Esophagus (tissue), 2 donors: ENCODE data around the gene CYP27A1. TPM values are rescaled to one million over a fixed set of nuclear protein-coding genes. Genes with fewer than 3 reads are reported as not detected.

ENCODE experiments used
- H3K27ac ChIP-seq, 2 donors: one replicate each; pipeline ENCODE4 v1.5.1; 2013; ENCODE audit warnings: low read depth in 2 of 2, mild to moderate bottlenecking in 2 of 2, inconsistent platforms in 1 of 2, low read length in 1 of 2, moderate library complexity in 1 of 2
- H3K27me3 ChIP-seq, 2 donors: one replicate each; pipeline ENCODE4 v1.6.1; 2013; ENCODE audit warnings: low read length in 2 of 2, control low read depth in 1 of 2, mild to moderate bottlenecking in 1 of 2; ENCODE audit not compliant: insufficient read depth in 2 of 2, control insufficient read depth in 1 of 2
- H3K36me3 ChIP-seq, 2 donors: one replicate each; pipeline ENCODE4 v1.6.1; 2013; ENCODE audit warnings: low read length in 1 of 2; ENCODE audit not compliant: control insufficient read depth in 2 of 2, insufficient read depth in 2 of 2
- H3K4me1 ChIP-seq, 2 donors: one replicate each; pipeline ENCODE4 v1.6.1; 2013; ENCODE audit warnings: low read length in 1 of 2; ENCODE audit not compliant: control insufficient read depth in 2 of 2, insufficient read depth in 2 of 2
- H3K4me3 ChIP-seq, 2 donors: one replicate each; pipeline ENCODE4 v1.5.1; 2013; ENCODE audit warnings: low read length in 2 of 2, mild to moderate bottlenecking in 2 of 2, low read depth in 1 of 2, moderate library complexity in 1 of 2
- H3K9me3 ChIP-seq, 2 donors: one replicate each; pipeline ENCODE4 v1.6.1; 2013; ENCODE audit warnings: mild to moderate bottlenecking in 2 of 2, low read depth in 1 of 2, low read length in 1 of 2, moderate library complexity in 1 of 2; ENCODE audit not compliant: control insufficient read depth in 2 of 2, insufficient read depth in 1 of 2
- WGBS, 2 donors: extraction: QIAGEN DNeasy Blood & Tissue Kit; methylation state at CpG; one replicate each; pipeline ENCODE4 v1.1.7; 2013; 5-methylcytosine and 5-hydroxymethylcytosine counted together
- polyA plus RNA-seq, 2 donors: library from polyadenylated mRNA; stranded (reverse); fragments of 200-250 nt; gene quantifications; one replicate each; pipeline ENCODE4 v1.2.3, GENCODE V29; 2013
- donor health status: healthy with polysubstance abuse.
- donor health status: Bipolar disorder and iron deficiency.

The CYP27A1 gene
- polyA plus RNA-seq, 2 donors: 3.3 to 5.4 TPM

- no peaks in the 10 kb centered on the region for H3K27me3 ChIP-seq
- H3K9me3 ChIP-seq: peaks cover 0 to 2% of the 10 kb centered on the region in 2 donors
- H3K36me3 ChIP-seq: no peaks in the 10 kb centered on the region
- 27 to 41% methylated on average over 3 of the region's 3 CpGs for WGBS, 2 donors
- H3K27ac ChIP-seq: peak overlapping the region; percentile 1 to 41
- no peak overlapping the region for H3K4me3 ChIP-seq
- no peaks in the 10 kb centered on the region for H3K4me1 ChIP-seq
Measured at GRCh38 chr2:218805627-218806026, 23.7 kb downstream of the CYP27A1 start.

- H3K4me1 ChIP-seq: no peaks in the 10 kb centered on the region
- peaks cover 0 to 2% of the 10 kb centered on the region in 2 donors for H3K9me3 ChIP-seq
- H3K4me3 ChIP-seq: no peak overlapping the region
- H3K27ac ChIP-seq: peak overlapping the region; percentile 67 to 71
- WGBS, 2 donors: 20 to 26% methylated on average over 10 of the region's 10 CpGs
- H3K27me3 ChIP-seq: no peaks in the 10 kb centered on the region
- H3K36me3 ChIP-seq: no peaks in the 10 kb centered on the region
Measured at GRCh38 chr2:218806346-218806978, 24.5 kb downstream of the CYP27A1 start.

DNA sequence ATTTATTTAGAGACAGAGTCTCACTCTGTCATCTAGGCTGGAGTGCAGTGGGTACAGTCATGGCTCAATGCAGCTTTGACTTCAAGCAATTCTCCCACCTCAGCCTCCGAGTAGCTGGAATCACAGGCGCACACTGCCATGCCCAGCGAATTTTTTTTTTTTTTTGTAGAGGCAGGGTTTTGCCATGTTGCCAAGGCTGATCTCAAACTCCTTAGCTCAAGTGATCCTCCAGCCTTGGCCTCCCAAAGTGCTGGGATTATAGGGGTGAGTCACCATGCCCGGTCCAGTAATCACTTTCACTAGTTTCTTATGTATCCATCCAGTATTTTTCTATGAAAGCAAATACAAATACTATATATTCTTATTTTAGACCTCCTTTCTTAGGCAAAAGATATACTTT, 25.7 kb downstream of the CYP27A1 start:
- Histone ChIP-seq H3K9me3 (peaks cover 0 to 2% of the 10 kb centered on the region in 2 donors), H3K27ac (no peak overlapping the region), H3K4me3 (no peak overlapping the region), H3K27me3 (no peaks in the 10 kb centered on the region), H3K4me1 (no peaks in the 10 kb centered on the region), H3K36me3 (peaks cover 0 to 4% of the 10 kb centered on the region in 2 donors)
- WGBS, 2 donors: 81 to 85% methylated on average over 4 of the region's 4 CpGs

- WGBS, 2 donors: 95 to 96% methylated on average over 12 of the region's 12 CpGs
Measured at GRCh38 chr2:218809515-218809914, 27.6 kb downstream of the CYP27A1 start.

GRCh38 chr2:218810256-218810655, 28.3 kb downstream of the CYP27A1 start:
- Histone ChIP-seq H3K36me3 (peaks cover 0 to 4% of the 10 kb centered on the region in 2 donors), H3K9me3 (no peaks in the 10 kb centered on the region), H3K27me3 (no peaks in the 10 kb centered on the region), H3K4me3 (no peak overlapping the region), H3K27ac (no peak overlapping the region), H3K4me1 (peaks cover 0 to 4% of the 10 kb centered on the region in 2 donors)
- WGBS, 2 donors: 73 to 74% methylated on average over 2 of the region's 2 CpGs

More at GRCh38 chr2:218809515-218809914, 27.6 kb downstream of the CYP27A1 start:
- Histone ChIP-seq H3K27me3 (no peaks in the 10 kb centered on the region), H3K4me3 (no peak overlapping the region), H3K27ac (no peak overlapping the region), H3K36me3 (peaks cover 0 to 4% of the 10 kb centered on the region in 2 donors), H3K9me3 (peaks cover 0 to 2% of the 10 kb centered on the region in 2 donors), H3K4me1 (peaks cover 0 to 3% of the 10 kb centered on the region in 2 donors)

DNA sequence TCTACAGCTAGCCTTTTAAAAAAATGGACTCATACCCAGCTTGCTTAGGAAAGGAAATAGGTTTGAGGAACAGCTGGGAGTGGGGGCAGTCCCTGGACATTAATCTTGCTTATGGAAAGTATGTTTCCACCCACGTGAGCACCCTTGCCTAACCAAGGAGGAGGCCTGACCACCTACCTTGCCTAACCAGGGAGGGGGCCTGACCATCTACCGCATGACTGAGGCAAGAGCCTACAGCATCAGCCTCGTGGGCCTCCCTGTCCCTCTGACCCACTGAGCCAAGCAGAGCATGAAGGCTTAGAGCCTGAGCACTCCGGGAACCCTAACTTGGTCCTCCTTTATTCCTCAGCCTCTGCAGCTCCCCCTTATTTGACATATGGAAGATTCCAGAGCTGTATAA, 29.4 kb downstream of the CYP27A1 start:
- Histone ChIP-seq H3K4me1 (peaks cover 0 to 4% of the 10 kb centered on the region in 2 donors), H3K36me3 (peaks cover 0 to 4% of the 10 kb centered on the region in 2 donors), H3K9me3 (no peaks in the 10 kb centered on the region), H3K27me3 (no peaks in the 10 kb centered on the region), H3K27ac (no peak overlapping the region), H3K4me3 (no peak overlapping the region)
- 77 to 81% methylated on average over 4 of the region's 4 CpGs for WGBS, 2 donors

- H3K4me3 ChIP-seq: no peak overlapping the region
- no peak overlapping the region for H3K27ac ChIP-seq
- peaks cover 0 to 4% of the 10 kb centered on the region in 2 donors for H3K36me3 ChIP-seq
- H3K9me3 ChIP-seq: no peaks in the 10 kb centered on the region
- H3K27me3 ChIP-seq: no peaks in the 10 kb centered on the region
- 93 to 95% methylated on average over 21 of the region's 21 CpGs for WGBS, 2 donors
- H3K4me1 ChIP-seq: peaks cover 0 to 4% of the 10 kb centered on the region in 2 donors
Measured at GRCh38 chr2:218812096-218812815, 30.3 kb downstream of the CYP27A1 start.

DNA sequence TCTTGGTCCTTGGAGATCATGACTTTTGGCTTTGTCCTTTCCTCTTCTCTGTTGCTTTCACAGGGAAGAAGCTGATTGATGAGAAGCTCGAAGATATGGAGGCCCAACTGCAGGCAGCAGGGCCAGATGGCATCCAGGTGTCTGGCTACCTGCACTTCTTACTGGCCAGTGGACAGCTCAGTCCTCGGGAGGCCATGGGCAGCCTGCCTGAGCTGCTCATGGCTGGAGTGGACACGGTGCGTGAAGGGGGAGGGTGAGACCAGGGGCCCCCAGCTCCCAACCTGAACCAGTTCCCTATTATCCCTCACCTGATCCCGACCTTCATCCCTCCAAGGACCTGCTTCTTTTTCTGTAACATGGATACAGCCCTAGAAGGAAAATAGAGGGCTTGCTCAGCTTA, 30.9 kb downstream of the CYP27A1 start:
- peaks cover 0 to 4% of the 10 kb centered on the region in 2 donors for H3K36me3 ChIP-seq
- WGBS, 2 donors: 87 to 90% methylated on average over 5 of the region's 5 CpGs
- H3K4me3 ChIP-seq: no peak overlapping the region
- no peaks in the 10 kb centered on the region for H3K27me3 ChIP-seq
- peaks cover 0 to 4% of the 10 kb centered on the region in 2 donors for H3K4me1 ChIP-seq
- no peaks in the 10 kb centered on the region for H3K9me3 ChIP-seq
- no peak overlapping the region for H3K27ac ChIP-seq

DNA sequence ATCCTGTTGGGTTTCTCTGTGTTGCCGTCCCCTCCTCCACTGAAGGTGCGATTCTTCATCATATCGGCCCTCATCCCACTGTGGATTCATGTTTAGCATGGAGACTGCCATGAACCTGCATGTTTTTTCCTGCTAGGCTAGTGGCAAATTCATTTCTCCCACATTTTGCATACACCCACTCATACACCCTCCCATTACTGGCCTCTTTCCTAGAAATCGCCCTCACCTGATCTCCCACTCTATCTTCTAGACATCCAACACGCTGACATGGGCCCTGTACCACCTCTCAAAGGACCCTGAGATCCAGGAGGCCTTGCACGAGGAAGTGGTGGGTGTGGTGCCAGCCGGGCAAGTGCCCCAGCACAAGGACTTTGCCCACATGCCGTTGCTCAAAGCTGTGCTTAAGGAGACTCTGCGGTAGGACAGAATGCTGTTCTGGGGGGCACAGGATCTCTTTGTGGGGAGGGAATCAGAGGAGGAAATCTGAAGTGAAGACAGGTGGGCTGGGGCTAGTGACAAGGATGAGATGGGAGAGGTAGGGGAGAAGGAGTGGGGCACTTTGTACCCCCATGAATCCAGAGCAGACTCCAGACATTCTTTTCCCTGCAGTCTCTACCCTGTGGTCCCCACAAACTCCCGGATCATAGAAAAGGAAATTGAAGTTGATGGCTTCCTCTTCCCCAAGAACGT, 32.0 kb downstream of the CYP27A1 start:
- Histone ChIP-seq H3K27me3 (no peaks in the 10 kb centered on the region), H3K9me3 (no peaks in the 10 kb centered on the region), H3K4me1 (peaks cover 0 to 4% of the 10 kb centered on the region in 2 donors), H3K4me3 (no peak overlapping the region), H3K27ac (no peak overlapping the region), H3K36me3 (peaks cover 0 to 4% of the 10 kb centered on the region in 2 donors)
- 67 to 79% methylated on average over 11 of the region's 11 CpGs for WGBS, 2 donors
